ENCODE measurements around the gene KLHL34. TPM values are rescaled to one million over a fixed set of nuclear protein-coding genes. Genes with fewer than 3 reads are reported as not detected.

KLHL34 gene
- total RNA-seq, 4 donors from 2014 or later, result 0.20 to 3.7 (median 1.8) TPM

DNA sequence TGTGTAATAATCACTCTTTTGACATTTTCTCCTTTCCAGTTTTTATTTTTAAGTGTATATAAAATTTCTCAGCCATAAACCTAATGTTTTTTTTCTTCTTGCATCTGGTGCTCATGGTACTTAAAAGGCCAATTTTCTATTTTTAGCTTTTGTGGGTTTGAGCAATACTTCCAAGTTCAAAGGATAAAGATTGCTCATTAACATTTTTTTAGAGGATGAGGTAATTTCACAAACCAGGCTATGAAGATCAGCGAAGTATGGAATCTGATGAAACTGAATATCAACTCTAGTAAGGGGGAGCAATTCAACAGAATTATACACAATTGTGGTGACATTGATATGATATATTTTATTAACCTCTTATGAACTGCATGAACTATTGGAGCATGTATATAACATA, 25.8 kb upstream of the KLHL34 start:
- H3K4me3 ChIP-seq, result no peak overlapping the region
- TF ChIP-seq, protein P1, sequence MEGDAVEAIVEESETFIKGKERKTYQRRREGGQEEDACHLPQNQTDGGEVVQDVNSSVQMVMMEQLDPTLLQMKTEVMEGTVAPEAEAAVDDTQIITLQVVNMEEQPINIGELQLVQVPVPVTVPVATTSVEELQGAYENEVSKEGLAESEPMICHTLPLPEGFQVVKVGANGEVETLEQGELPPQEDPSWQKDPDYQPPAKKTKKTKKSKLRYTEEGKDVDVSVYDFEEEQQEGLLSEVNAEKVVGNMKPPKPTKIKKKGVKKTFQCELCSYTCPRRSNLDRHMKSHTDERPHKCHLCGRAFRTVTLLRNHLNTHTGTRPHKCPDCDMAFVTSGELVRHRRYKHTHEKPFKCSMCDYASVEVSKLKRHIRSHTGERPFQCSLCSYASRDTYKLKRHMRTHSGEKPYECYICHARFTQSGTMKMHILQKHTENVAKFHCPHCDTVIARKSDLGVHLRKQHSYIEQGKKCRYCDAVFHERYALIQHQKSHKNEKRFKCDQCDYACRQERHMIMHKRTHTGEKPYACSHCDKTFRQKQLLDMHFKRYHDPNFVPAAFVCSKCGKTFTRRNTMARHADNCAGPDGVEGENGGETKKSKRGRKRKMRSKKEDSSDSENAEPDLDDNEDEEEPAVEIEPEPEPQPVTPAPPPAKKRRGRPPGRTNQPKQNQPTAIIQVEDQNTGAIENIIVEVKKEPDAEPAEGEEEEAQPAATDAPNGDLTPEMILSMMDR (IDR thresholded peaks at IDR 0.05), result no peak
- TF ChIP-seq EP300 (IDR thresholded peaks at IDR 0.05; ENCODE audit: low read depth) (no peak), POLR2AphosphoS5 (IDR thresholded peaks at IDR 0.05) (no peak), POLR2A (IDR thresholded peaks at IDR 0.05) (no peak)
- intact Hi-C loops (cut with DNase I; ENCODE audit: low total_unique reads), result no loop called here
- in situ Hi-C loops (cut with MboI; ENCODE audit: low pct_ligation_motif_present in 1 of 4, low pct_unique_long_range_greater_than_20kb in 1 of 4, low sequenced_read_pairs in 3 of 4), result no loop called here
- no peak for DNase-seq
- H3K9me3 ChIP-seq, result no peaks in the 10 kb centered on the region
- H3K36me3 ChIP-seq, result no peaks in the 10 kb centered on the region
- H3K4me1 ChIP-seq, result no peaks in the 10 kb centered on the region
- no peak overlapping the region for H3K27ac ChIP-seq
- H3K27me3 ChIP-seq, result no peaks in the 10 kb centered on the region
- WGBS, 2 donors (ENCODE audit: low coverage in 1 of 2), result 65% methylated on average over 1 of the region's 1 CpG; no CpG with 5 or more reads in 1 of the 2 donors

- intact Hi-C loops (cut with DNase I; ENCODE audit: low total_unique reads) (no loop called here), in situ Hi-C loops (cut with MboI; ENCODE audit: low pct_ligation_motif_present in 1 of 4, low pct_unique_long_range_greater_than_20kb in 1 of 4, low sequenced_read_pairs in 3 of 4) (no loop called here)
- WGBS, 2 donors (ENCODE audit: low coverage in 1 of 2), result 53% methylated on average over 4 of the region's 4 CpGs; no CpG with 5 or more reads in 1 of the 2 donors
- Histone ChIP-seq H3K27me3 (no peaks in the 10 kb centered on the region), H3K9me3 (no peaks in the 10 kb centered on the region), H3K4me1 (no peaks in the 10 kb centered on the region), H3K4me3 (no peak overlapping the region), H3K36me3 (no peaks in the 10 kb centered on the region), H3K27ac (no peak overlapping the region)
- TF ChIP-seq POLR2A (IDR thresholded peaks at IDR 0.05) (no peak), POLR2AphosphoS5 (IDR thresholded peaks at IDR 0.05) (no peak)
- no peak for DNase-seq
Measured at GRCh38 chrX:21678048-21678612, 20.0 kb upstream of the KLHL34 start.

DNA sequence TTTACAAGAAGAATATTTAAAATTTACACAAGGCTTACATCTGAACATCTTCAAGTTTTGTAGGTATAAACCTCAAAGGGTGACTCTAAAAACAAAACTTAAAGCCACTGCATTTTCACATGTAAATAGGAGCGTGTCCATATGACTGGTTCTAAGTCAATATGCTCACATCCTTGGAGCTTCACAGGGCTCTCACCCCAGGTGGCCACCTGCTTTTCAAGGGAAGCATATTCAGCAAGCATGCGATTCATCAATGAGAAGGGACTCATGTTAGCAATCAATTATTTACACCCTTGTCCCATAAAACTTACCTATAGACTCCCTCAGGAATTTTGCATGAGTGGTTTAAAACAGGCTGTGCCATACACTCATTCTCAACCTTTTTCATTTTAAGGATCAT, 17.8 kb upstream of the KLHL34 start:
- no peaks in the 10 kb centered on the region for H3K27me3 ChIP-seq
- H3K4me1 ChIP-seq, result no peaks in the 10 kb centered on the region
- no peak overlapping the region for H3K27ac ChIP-seq
- no peak for DNase-seq
- WGBS, 2 donors (ENCODE audit: low coverage in 1 of 2), result 66 to 71% methylated on average over 2 of the region's 2 CpGs
- in situ Hi-C loops (cut with MboI; ENCODE audit: low pct_ligation_motif_present in 1 of 4, low pct_unique_long_range_greater_than_20kb in 1 of 4, low sequenced_read_pairs in 3 of 4), result no loop called here
- TF ChIP-seq, protein P1 (IDR thresholded peaks at IDR 0.05), result no peak
- no peak for TF ChIP-seq EP300 (IDR thresholded peaks at IDR 0.05; ENCODE audit: low read depth)
- no peak for TF ChIP-seq POLR2A (IDR thresholded peaks at IDR 0.05)
- no peak for TF ChIP-seq POLR2AphosphoS5 (IDR thresholded peaks at IDR 0.05)
- intact Hi-C loops (cut with DNase I; ENCODE audit: low total_unique reads), result no loop called here
- H3K4me3 ChIP-seq, result no peak overlapping the region
- H3K36me3 ChIP-seq, result no peaks in the 10 kb centered on the region
- H3K9me3 ChIP-seq, result no peaks in the 10 kb centered on the region

GRCh38 chrX:21674430-21675186, 16.5 kb upstream of the KLHL34 start:
- H3K27me3 ChIP-seq, result no peaks in the 10 kb centered on the region
- H3K4me3 ChIP-seq, result no peak overlapping the region
- no peaks in the 10 kb centered on the region for H3K4me1 ChIP-seq
- no peak overlapping the region for H3K27ac ChIP-seq
- in situ Hi-C loops (cut with MboI; ENCODE audit: low pct_ligation_motif_present in 1 of 4, low pct_unique_long_range_greater_than_20kb in 1 of 4, low sequenced_read_pairs in 3 of 4) (no loop called here), intact Hi-C loops (cut with DNase I; ENCODE audit: low total_unique reads) (no loop called here)
- WGBS, 2 donors (ENCODE audit: low coverage in 1 of 2), result 44 to 52% methylated on average over 2 to 4 of the region's 4 CpGs
- TF ChIP-seq, protein P1 (IDR thresholded peaks at IDR 0.05), result no peak
- TF ChIP-seq POLR2AphosphoS5 (IDR thresholded peaks at IDR 0.05) (no peak), EP300 (IDR thresholded peaks at IDR 0.05; ENCODE audit: low read depth) (no peak), POLR2A (IDR thresholded peaks at IDR 0.05) (no peak)
- no peak for DNase-seq
- H3K36me3 ChIP-seq, result no peaks in the 10 kb centered on the region
- H3K9me3 ChIP-seq, result no peaks in the 10 kb centered on the region
